SK-N-SH treated with all-trans-retinoic acid at 6 μM for 48 hours (cell line): Measurements from ENCODE around the gene KIF21A.

Source experiments
- ATAC-seq: fragments of 200-7000 bp; cut with Tn5 transposase; 3 replicates; pipeline ENCODE4 v1.9.1; 2020; ENCODE audit warnings: mild to moderate bottlenecking, moderate library complexity
- ARNTL ChIP-seq: fragments of 450-650 bp; formaldehyde crosslinking; IDR thresholded peaks from 2 replicates; pipeline ENCODE4 v1.5.0; 2020; ENCODE audit warnings: low read depth, mild to moderate bottlenecking, moderate library complexity, borderline replicate concordance
- BACH2 ChIP-seq: fragments of 250-450 bp; sonication (Bioruptor Pico); IDR thresholded peaks from 2 replicates; pipeline ENCODE4 v1.9.0; 2021; ENCODE audit warnings: mild to moderate bottlenecking, borderline replicate concordance
- CREB5 ChIP-seq: fragments of 250-450 bp; sonication (Bioruptor Pico); IDR thresholded peaks from 2 replicates; pipeline ENCODE4 v1.5.1; 2020; ENCODE audit warnings: low read depth, mild to moderate bottlenecking, moderate library complexity
- CSDC2 ChIP-seq: fragments of 250-450 bp; sonication (Bioruptor Pico); IDR thresholded peaks from 2 replicates; pipeline ENCODE4 v1.5.0; 2020; ENCODE audit warnings: mild to moderate bottlenecking, moderate library complexity
- CSRNP3 ChIP-seq: fragments of 250-450 bp; sonication (Bioruptor Pico); IDR thresholded peaks from 2 replicates; pipeline ENCODE4 v1.5.1; 2021; ENCODE audit warnings: mild to moderate bottlenecking, moderate library complexity
- ESRRG ChIP-seq: fragments of 250-450 bp; sonication (Bioruptor Pico); IDR thresholded peaks from 2 replicates; pipeline ENCODE4 v1.6.1; 2021; ENCODE audit warnings: mild to moderate bottlenecking
- GLIS3 ChIP-seq: fragments of 250-450 bp; sonication (Bioruptor Pico); IDR thresholded peaks from 2 replicates; pipeline ENCODE4 v1.5.0; 2020; ENCODE audit warnings: mild to moderate bottlenecking, moderate library complexity
- ISL1 ChIP-seq: fragments of 250-450 bp; sonication (Bioruptor Pico); IDR thresholded peaks from 2 replicates; pipeline ENCODE4 v2.1.2; 2022; ENCODE audit warnings: mild to moderate bottlenecking, moderate library complexity
- OSR1 ChIP-seq: fragments of 250-450 bp; sonication (Bioruptor Pico); IDR thresholded peaks from 2 replicates; pipeline ENCODE4 v1.8.0; 2022; ENCODE audit warnings: moderate library complexity, mild to moderate bottlenecking, inconsistent platforms
- PATZ1 ChIP-seq: fragments of 250-450 bp; sonication (Bioruptor Pico); IDR thresholded peaks from 2 replicates; pipeline ENCODE4 v1.8.0; 2020; ENCODE audit warnings: mild to moderate bottlenecking, moderate library complexity, borderline replicate concordance
- POU6F1 ChIP-seq: fragments of 250-450 bp; sonication (Bioruptor Pico); IDR thresholded peaks from 2 replicates; pipeline ENCODE4 v1.8.0; 2021; ENCODE audit warnings: low read depth, mild to moderate bottlenecking, moderate library complexity, borderline replicate concordance
- PPARA ChIP-seq: fragments of 250-450 bp; sonication (Bioruptor Pico); IDR thresholded peaks from 2 replicates; pipeline ENCODE4 v1.5.0; 2020; ENCODE audit warnings: mild to moderate bottlenecking, borderline replicate concordance
- RARB ChIP-seq: fragments of 250-450 bp; sonication (Bioruptor Pico); IDR thresholded peaks from 2 replicates; pipeline ENCODE4 v1.8.0; 2021; ENCODE audit warnings: mild to moderate bottlenecking, moderate library complexity
- SNAI2 ChIP-seq: fragments of 250-450 bp; sonication (Bioruptor Pico); IDR thresholded peaks from 2 replicates; pipeline ENCODE4 v1.5.0; 2020; ENCODE audit warnings: mild to moderate bottlenecking, moderate library complexity
- TCF4 ChIP-seq: fragments of 250-450 bp; sonication (Bioruptor Pico); IDR thresholded peaks from 2 replicates; pipeline ENCODE4 v1.8.0; 2021; ENCODE audit warnings: mild to moderate bottlenecking, moderate library complexity, borderline replicate concordance
- TOX ChIP-seq: fragments of 250-450 bp; sonication (Bioruptor Pico); IDR thresholded peaks from 2 replicates; pipeline ENCODE4 v1.8.0; 2021; ENCODE audit warnings: mild to moderate bottlenecking, moderate library complexity, borderline replicate concordance
- TSHZ2 ChIP-seq: fragments of 250-450 bp; sonication (Bioruptor Pico); IDR thresholded peaks from 2 replicates; pipeline ENCODE4 v1.5.0; 2020; ENCODE audit warnings: mild to moderate bottlenecking, moderate library complexity
- ZC3H10 ChIP-seq: fragments of 250-450 bp; sonication (Bioruptor Pico); IDR thresholded peaks from 2 replicates; pipeline ENCODE4 v1.5.1; 2021; ENCODE audit warnings: mild to moderate bottlenecking, moderate library complexity
- ZFP3 ChIP-seq: fragments of 250-450 bp; sonication (Bioruptor Pico); IDR thresholded peaks from 2 replicates; pipeline ENCODE4 v1.5.0; 2020; ENCODE audit warnings: mild to moderate bottlenecking, moderate library complexity
- ZFP30 ChIP-seq: fragments of 450-650 bp; formaldehyde crosslinking; IDR thresholded peaks from 2 replicates; pipeline ENCODE4 v1.5.0; 2022; ENCODE audit warnings: mild to moderate bottlenecking, moderate library complexity
- ZNF565 ChIP-seq: fragments of 450-650 bp; formaldehyde crosslinking; conservative IDR thresholded peaks from 2 replicates; pipeline ENCODE4 v1.5.0; 2020; ENCODE audit warnings: low read depth, mild to moderate bottlenecking, moderate library complexity
- ZNF70 ChIP-seq: fragments of 450-650 bp; formaldehyde crosslinking; IDR thresholded peaks from 2 replicates; pipeline ENCODE4 v1.5.0; 2020; ENCODE audit warnings: mild to moderate bottlenecking, moderate library complexity
- ZNF8 ChIP-seq: fragments of 450-650 bp; formaldehyde crosslinking; IDR thresholded peaks from 2 replicates; pipeline ENCODE4 v1.5.0; 2020; ENCODE audit warnings: mild to moderate bottlenecking, moderate library complexity

Gene KIF21A

GRCh38 chr12:39404000-39404399 is 38.9 kb downstream of the KIF21A start:
- no peak for ATAC-seq
- TF ChIP-seq TSHZ2 (CRISPR knock-in tag): no peak
- no peak for TF ChIP-seq POU6F1 (CRISPR knock-in tag)

- ATAC-seq: no peak
- TF ChIP-seq ZNF70 (CRISPR knock-in tag) (no peak), RARB (CRISPR knock-in tag) (no peak), ZNF565 (CRISPR knock-in tag) (no peak), TSHZ2 (CRISPR knock-in tag) (no peak), CSDC2 (CRISPR knock-in tag) (no peak), OSR1 (CRISPR knock-in tag) (no peak), TCF4 (no peak), ZNF8 (CRISPR knock-in tag) (no peak), BACH2 (CRISPR knock-in tag) (no peak), CREB5 (no peak), ZFP30 (CRISPR knock-in tag) (no peak), ZC3H10 (no peak)
- TF ChIP-seq, all 23 proteins: peak for 0
Observed at GRCh38 chr12:39403376-39403775, 39.5 kb downstream of the KIF21A start.

- no peak for ATAC-seq
- TF ChIP-seq ZNF565 (CRISPR knock-in tag) (no peak), PPARA (CRISPR knock-in tag) (no peak), PATZ1 (CRISPR knock-in tag) (no peak), ISL1 (no peak), ZFP3 (CRISPR knock-in tag) (no peak), TSHZ2 (CRISPR knock-in tag) (no peak), CSDC2 (CRISPR knock-in tag) (no peak), ESRRG (no peak), ARNTL (CRISPR knock-in tag) (no peak), ZC3H10 (no peak), CSRNP3 (CRISPR knock-in tag) (no peak), GLIS3 (CRISPR knock-in tag) (no peak), ZNF8 (CRISPR knock-in tag) (no peak), SNAI2 (CRISPR knock-in tag) (no peak), TOX (CRISPR knock-in tag) (no peak)
- TF ChIP-seq, all 23 proteins: peak for 0
Observed at GRCh38 chr12:39402922-39403321, 40.0 kb downstream of the KIF21A start.
